Breast epithelium (tissue), 3 donors: ENCODE measurements around the gene TNNT2.

Experiments
- POLR2A ChIP-seq: fragments of 450-650 bp; IDR thresholded peaks from one replicate; pipeline ENCODE4 v1.6.1; 2016; ENCODE audit warnings: antibody characterized with exemption, mild to moderate bottlenecking, moderate library complexity
- POLR2AphosphoS5 ChIP-seq, 3 donors: sonication (generic); formaldehyde crosslinking; IDR thresholded peaks; one replicate each; pipeline ENCODE4 v1.6.1; 2017; ENCODE audit warnings: antibody characterized with exemption in 3 of 3

DNA sequence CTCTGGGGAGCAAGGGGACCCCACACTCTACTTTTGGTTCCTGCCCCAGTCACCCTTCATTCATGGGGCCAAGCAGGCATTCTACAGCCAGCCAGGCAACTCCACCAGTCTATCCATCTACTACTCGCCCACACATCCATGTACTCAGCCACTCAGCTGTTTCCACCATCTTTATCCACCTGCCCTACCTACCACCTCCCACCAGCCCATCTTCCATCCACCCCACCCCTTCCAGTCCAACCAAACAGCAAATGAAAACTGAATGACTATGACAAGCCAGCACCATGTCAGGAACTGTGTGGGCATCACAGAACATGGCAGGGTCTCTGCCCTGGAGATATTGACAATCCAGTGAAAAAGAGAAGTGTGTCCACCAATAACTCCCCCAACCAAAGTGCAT lies 13.7 kb upstream of the TNNT2 start:
- no peak for TF ChIP-seq POLR2A
- TF ChIP-seq POLR2AphosphoS5 (IDR thresholded peaks at IDR 0.05) = no peak
